Measurements from ENCODE around the gene MLNR.

MLNR gene

DNA sequence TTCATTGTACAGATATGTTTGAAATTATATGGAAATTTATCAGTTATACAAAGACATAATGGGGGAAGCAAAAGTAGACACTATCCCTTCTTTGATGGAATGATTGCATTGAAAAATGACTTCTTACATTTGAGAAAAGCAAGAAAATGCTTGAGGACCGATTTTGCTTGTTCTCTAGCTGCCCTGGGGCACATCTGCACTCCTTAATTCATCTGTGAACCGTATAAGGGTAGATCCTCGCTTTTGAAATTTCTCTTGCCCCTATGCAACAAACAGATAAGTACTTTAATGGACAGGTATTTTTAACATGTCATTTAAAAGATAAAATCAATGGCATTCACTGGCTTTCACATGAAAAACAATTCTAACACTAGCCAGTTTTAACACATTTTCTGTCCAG, 13.5 kb upstream of the MLNR start:
- TF ChIP-seq, protein P1, sequence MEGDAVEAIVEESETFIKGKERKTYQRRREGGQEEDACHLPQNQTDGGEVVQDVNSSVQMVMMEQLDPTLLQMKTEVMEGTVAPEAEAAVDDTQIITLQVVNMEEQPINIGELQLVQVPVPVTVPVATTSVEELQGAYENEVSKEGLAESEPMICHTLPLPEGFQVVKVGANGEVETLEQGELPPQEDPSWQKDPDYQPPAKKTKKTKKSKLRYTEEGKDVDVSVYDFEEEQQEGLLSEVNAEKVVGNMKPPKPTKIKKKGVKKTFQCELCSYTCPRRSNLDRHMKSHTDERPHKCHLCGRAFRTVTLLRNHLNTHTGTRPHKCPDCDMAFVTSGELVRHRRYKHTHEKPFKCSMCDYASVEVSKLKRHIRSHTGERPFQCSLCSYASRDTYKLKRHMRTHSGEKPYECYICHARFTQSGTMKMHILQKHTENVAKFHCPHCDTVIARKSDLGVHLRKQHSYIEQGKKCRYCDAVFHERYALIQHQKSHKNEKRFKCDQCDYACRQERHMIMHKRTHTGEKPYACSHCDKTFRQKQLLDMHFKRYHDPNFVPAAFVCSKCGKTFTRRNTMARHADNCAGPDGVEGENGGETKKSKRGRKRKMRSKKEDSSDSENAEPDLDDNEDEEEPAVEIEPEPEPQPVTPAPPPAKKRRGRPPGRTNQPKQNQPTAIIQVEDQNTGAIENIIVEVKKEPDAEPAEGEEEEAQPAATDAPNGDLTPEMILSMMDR (IDR thresholded peaks at IDR 0.05; ENCODE audit: borderline replicate concordance, control extremely low read depth, extremely low read depth, insufficient read depth, missing control alignments), result no peak
- in situ Hi-C loops (cut with MboI; ENCODE audit: low sequenced_read_pairs, unreplicated experiment), result no loop called here
- no peak for DNase-seq (ENCODE audit: low spot score)

DNA sequence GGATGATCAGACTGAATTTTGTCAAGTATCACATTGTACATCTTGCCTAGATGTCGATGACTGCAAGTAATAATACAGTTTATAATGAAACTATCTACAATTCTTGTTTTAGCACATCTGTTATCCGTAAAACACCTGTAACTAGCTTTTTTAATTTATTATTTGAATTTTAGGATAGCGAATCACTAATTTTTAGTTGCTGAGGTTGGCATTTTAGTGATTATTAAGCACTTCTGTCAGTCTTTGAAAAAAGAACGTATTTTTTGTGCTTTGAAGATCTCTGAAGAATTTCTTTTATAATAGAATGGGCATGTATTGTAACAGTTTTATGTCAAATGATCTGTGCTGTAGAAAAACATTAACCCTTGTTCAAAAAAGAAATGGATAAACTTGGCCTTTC, 11.5 kb upstream of the MLNR start:
- DNase-seq (ENCODE audit: low spot score), result no peak
- in situ Hi-C loops (cut with MboI; ENCODE audit: low sequenced_read_pairs, unreplicated experiment), result no loop called here
- TF ChIP-seq, protein P1 (IDR thresholded peaks at IDR 0.05; ENCODE audit: borderline replicate concordance, control extremely low read depth, extremely low read depth, insufficient read depth, missing control alignments), result no peak

DNA sequence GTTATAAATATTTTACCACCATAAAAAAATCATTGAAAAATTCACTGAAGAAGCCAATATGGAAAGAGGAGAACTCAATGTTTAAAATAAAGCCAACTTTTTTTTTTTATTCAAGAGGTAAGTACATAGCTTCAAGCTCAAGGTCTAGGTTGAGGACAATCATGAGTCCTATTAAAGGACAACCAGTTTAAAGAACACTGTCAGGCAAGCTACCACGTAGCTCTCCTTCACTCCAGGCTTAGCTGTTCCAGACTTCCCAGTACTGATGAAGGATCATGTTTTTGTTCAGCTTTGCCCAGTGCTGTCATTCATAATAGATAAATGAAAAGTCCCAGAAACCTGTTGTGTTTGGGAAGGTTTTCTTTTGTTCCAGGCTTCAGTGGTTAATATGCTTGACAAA, 10.0 kb upstream of the MLNR start:
- in situ Hi-C loops (cut with MboI; ENCODE audit: low sequenced_read_pairs, unreplicated experiment), result no loop called here
- DNase-seq (ENCODE audit: low spot score), result no peak
- TF ChIP-seq, protein P1 (IDR thresholded peaks at IDR 0.05; ENCODE audit: borderline replicate concordance, control extremely low read depth, extremely low read depth, insufficient read depth, missing control alignments), result no peak

DNA sequence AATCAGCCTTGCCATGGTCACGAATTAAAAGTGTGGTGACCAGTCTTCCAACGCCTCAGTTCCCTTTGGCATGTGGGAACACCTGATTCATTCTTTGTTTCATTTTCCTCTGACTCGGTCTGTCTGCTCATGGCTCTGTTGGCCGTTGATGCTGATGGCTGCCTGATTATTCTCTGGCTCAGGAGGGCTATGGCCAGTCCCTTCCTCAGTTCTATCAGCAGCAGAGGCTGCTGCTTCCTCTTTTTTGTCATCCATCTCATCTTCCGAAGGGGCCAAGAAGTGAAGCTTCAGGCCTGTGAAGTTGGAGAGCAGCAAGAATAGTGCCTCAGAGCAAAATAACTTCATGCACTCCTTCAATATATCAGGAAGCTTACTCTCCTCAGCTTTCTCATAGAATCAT, 9.5 kb upstream of the MLNR start:
- DNase-seq (ENCODE audit: low spot score), result no peak
- in situ Hi-C loops (cut with MboI; ENCODE audit: low sequenced_read_pairs, unreplicated experiment), result no loop called here
- TF ChIP-seq, protein P1 (IDR thresholded peaks at IDR 0.05; ENCODE audit: borderline replicate concordance, control extremely low read depth, extremely low read depth, insufficient read depth, missing control alignments), result no peak

DNA sequence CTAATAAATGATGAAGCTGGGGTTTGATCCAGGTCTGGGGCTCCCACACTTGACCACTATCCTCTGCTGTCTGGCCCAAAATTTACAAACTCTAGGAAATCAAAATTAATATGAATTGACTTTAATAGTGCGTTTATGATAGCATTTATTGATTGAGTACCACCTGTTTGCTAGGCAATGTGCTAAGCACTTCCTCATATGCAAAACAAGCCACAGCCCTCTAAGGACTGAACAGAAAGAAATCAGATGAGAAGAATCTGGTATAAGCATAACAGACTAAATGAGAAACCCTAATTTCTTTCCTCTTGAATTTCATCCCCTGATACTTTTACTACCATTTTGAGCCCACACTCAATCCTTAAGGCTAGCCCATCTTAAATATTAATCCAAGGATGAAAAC, 6.6 kb upstream of the MLNR start:
- TF ChIP-seq, protein P1 (IDR thresholded peaks at IDR 0.05; ENCODE audit: borderline replicate concordance, control extremely low read depth, extremely low read depth, insufficient read depth, missing control alignments), result no peak
- no peak for DNase-seq (ENCODE audit: low spot score)
- in situ Hi-C loops (cut with MboI; ENCODE audit: low sequenced_read_pairs, unreplicated experiment), result no loop called here

DNA sequence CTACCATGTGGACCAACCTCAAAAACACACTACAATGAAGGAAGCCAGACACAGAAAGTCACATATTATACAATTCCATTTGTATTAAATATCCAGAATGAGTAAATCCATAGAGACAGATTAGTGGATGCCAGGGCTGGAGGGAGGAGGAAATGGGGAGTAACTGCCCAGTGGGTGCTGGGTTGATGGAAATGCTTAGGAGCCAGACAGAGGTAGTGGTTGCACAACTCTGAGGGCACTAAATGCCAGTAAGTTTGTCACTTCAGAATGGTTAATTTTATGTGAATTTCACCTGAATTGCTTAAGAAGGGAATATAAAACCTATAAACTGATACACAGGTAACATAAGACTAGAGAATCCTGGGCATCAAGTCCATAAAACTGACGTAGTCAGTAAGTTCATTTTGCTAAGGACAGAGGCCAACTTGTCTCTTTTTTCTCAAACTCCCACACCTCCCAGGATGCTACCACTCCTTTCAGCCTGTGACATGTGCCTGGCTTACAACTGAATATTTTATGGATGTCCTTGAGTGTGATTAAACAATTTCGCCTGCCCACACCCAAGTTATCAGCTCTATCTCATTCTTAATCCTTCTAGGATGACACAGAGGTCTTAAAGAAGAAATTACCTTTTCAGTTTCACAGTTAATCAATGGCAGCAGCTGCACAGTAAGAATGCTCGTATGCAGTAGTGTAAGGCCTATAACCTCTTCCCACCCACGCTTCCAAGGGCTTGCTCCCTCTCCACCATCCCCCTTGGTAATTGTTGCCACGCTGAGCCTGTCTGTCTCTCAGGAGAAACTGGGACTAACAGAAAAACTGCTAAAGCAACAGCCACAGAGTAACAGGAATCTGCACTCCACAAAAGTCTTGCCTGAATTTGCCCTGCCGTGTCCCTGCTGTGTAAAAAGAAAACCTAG, 5.9 kb upstream of the MLNR start:
- no peak for DNase-seq (ENCODE audit: low spot score)
- in situ Hi-C loops (cut with MboI; ENCODE audit: low sequenced_read_pairs, unreplicated experiment), result no loop called here

More for the DNA sequence above, 5.9 kb upstream of the MLNR start:
- TF ChIP-seq, protein P1 (IDR thresholded peaks at IDR 0.05; ENCODE audit: borderline replicate concordance, control extremely low read depth, extremely low read depth, insufficient read depth, missing control alignments), result no peak
